ENCODE data around the gene CDH20.

CDH20 gene

GRCh38 chr18:61308004-61308403 lies 25.2 kb upstream of the CDH20 start:
- H3K27ac ChIP-seq, result no peak overlapping the region
- no peak for TF ChIP-seq CTCF (IDR thresholded peaks at IDR 0.05)
- no peak for TF ChIP-seq ZFX (IDR thresholded peaks at IDR 0.05; ENCODE audit: borderline replicate concordance)

GRCh38 chr18:61308795-61309393 lies 24.3 kb upstream of the CDH20 start:
- no peak overlapping the region for H3K27ac ChIP-seq
- TF ChIP-seq ZFX (IDR thresholded peaks at IDR 0.05; ENCODE audit: borderline replicate concordance), result no peak
- no peak for TF ChIP-seq CTCF (IDR thresholded peaks at IDR 0.05)

- TF ChIP-seq ZFX (IDR thresholded peaks at IDR 0.05; ENCODE audit: borderline replicate concordance), result no peak
- peak; percentile 93 for TF ChIP-seq CTCF (IDR thresholded peaks at IDR 0.05)
- H3K27ac ChIP-seq, result no peak overlapping the region
Observed at GRCh38 chr18:61322265-61322873, 10.9 kb upstream of the CDH20 start.

DNA sequence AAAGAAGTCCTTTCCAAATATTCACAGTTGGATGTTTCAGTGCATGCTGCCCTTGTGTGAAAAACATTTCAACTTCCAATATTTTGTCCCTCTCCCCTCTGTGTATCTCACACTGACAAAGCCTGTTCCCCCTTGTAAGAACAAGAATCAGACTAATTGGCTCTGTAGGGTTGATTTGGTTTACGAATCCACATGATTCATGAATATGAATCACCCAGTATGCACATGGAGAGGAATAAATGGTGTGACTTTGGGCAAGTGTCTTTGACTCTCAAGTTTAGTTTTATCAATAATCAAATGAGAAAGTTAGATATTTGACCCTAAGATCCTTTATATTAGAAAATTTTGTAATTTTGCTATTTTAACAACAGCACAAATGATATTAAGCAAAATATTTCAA lies 9.3 kb upstream of the CDH20 start:
- no peak overlapping the region for H3K27ac ChIP-seq
- TF ChIP-seq CTCF (IDR thresholded peaks at IDR 0.05), result no peak
- TF ChIP-seq ZFX (IDR thresholded peaks at IDR 0.05; ENCODE audit: borderline replicate concordance), result no peak

- no peak overlapping the region for H3K27ac ChIP-seq
- TF ChIP-seq CTCF (IDR thresholded peaks at IDR 0.05), result no peak
- TF ChIP-seq ZFX (IDR thresholded peaks at IDR 0.05; ENCODE audit: borderline replicate concordance), result no peak
Observed at GRCh38 chr18:61326407-61326806, 6.8 kb upstream of the CDH20 start.

GRCh38 chr18:61329398-61329797 lies 3.8 kb upstream of the CDH20 start:
- no peak overlapping the region for H3K27ac ChIP-seq
- no peak for TF ChIP-seq ZFX (IDR thresholded peaks at IDR 0.05; ENCODE audit: borderline replicate concordance)
- no peak for TF ChIP-seq CTCF (IDR thresholded peaks at IDR 0.05)

- no peak for TF ChIP-seq ZFX (IDR thresholded peaks at IDR 0.05; ENCODE audit: borderline replicate concordance)
- TF ChIP-seq CTCF (IDR thresholded peaks at IDR 0.05), result no peak
- no peak overlapping the region for H3K27ac ChIP-seq
Observed at GRCh38 chr18:61331051-61331450, 2.2 kb upstream of the CDH20 start.
